ENCODE data around the gene SEMA3B.

SEMA3B gene

GRCh38 chr3:50232303-50232702 lies 36.6 kb upstream of the SEMA3B start:
- Mint-ChIP-seq H3K4me1 (ENCODE audit: low read depth) (peaks cover 21% of the 10 kb centered on the region), H3K36me3 (ENCODE audit: low read depth) (peaks cover 17% of the 10 kb centered on the region), H3K4me3 (no peak overlapping the region), H3K27me3 (no peaks in the 10 kb centered on the region), H3K9me3 (no peaks in the 10 kb centered on the region), H3K27ac (no peak overlapping the region)
- no peak for DNase-seq

- Mint-ChIP-seq H3K27ac (no peak overlapping the region), H3K9me3 (no peaks in the 10 kb centered on the region), H3K36me3 (ENCODE audit: low read depth) (peaks cover 22% of the 10 kb centered on the region), H3K4me3 (no peak overlapping the region), H3K27me3 (no peaks in the 10 kb centered on the region), H3K4me1 (ENCODE audit: low read depth) (peaks cover 18% of the 10 kb centered on the region)
- DNase-seq: no peak
Measured at GRCh38 chr3:50233176-50233575, 35.8 kb upstream of the SEMA3B start.

- H3K36me3 Mint-ChIP-seq (ENCODE audit: low read depth): peaks cover 45% of the 10 kb centered on the region
- H3K27ac Mint-ChIP-seq: peak within 1 kb of the TSS; percentile 98
- no peaks in the 10 kb centered on the region for H3K27me3 Mint-ChIP-seq
- H3K4me3 Mint-ChIP-seq: peak within 1 kb of the TSS; percentile 98
- H3K9me3 Mint-ChIP-seq: no peaks in the 10 kb centered on the region
- peaks cover 36% of the 10 kb centered on the region for H3K4me1 Mint-ChIP-seq (ENCODE audit: low read depth)
- DNase-seq: peak; percentile 99
Measured at GRCh38 chr3:50235716-50236483, 33.0 kb upstream of the SEMA3B start, which contains the start of gene GNAI2. GNAI2 (plus strand) TSS chr3:50236204; CDS start chr3:50236336, 132 bp downstream.

- H3K27ac Mint-ChIP-seq: peak overlapping the region; percentile 98
- H3K4me1 Mint-ChIP-seq (ENCODE audit: low read depth): peaks cover 43% of the 10 kb centered on the region
- no peaks in the 10 kb centered on the region for H3K9me3 Mint-ChIP-seq
- peaks cover 49% of the 10 kb centered on the region for H3K36me3 Mint-ChIP-seq (ENCODE audit: low read depth)
- peak; percentile 36 for DNase-seq
- peak overlapping the region; percentile 98 for H3K4me3 Mint-ChIP-seq
- H3K27me3 Mint-ChIP-seq: no peaks in the 10 kb centered on the region
Measured at GRCh38 chr3:50236484-50237132, 32.3 kb upstream of the SEMA3B start.

- Mint-ChIP-seq H3K27ac (peak overlapping the region; percentile 98), H3K4me3 (peak overlapping the region; percentile 98), H3K4me1 (ENCODE audit: low read depth) (peaks cover 49% of the 10 kb centered on the region), H3K36me3 (ENCODE audit: low read depth) (peaks cover 51% of the 10 kb centered on the region), H3K9me3 (no peaks in the 10 kb centered on the region), H3K27me3 (no peaks in the 10 kb centered on the region)
- DNase-seq: peak; percentile 57
Measured at GRCh38 chr3:50237133-50237651, 31.8 kb upstream of the SEMA3B start.

DNA sequence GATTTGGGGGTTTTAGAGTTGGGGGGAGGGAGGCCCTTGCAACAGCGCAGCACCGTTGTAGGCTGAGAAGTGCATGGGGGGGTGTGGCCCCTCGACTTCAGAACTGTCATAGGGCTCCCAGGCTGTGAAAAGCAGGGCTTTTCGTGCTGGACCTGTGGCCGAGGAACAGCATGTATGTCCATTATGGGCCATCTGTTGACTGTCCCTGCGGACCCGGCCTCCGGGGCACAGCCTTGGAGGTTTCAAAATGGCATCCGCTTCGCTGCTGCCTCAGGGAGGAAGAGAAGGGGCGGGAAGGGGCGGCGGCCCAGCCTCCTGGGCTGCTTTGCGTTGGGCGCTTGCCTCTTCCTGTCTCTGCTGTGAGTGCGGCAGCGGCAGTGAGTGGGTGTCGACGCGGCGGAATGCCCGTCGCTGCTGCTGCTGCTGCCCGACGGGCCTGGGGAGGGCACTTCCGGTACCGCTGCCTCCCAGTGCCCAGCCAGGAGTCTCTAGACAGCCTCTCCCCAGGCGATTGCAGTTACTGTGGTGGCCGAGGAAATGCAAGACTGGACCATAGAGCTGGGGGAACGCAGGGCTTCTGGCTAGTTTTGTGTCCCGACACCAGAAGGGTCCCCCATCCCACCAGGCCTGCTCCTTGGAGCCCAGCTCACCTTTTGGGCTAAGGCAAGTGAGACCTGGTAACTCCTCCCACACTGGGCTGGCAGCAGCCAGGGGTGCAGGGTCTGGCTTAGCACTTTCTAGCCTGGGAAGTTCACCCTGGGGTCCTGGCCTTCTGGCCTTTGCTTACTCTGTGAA lies 31.0 kb upstream of the SEMA3B start:
- H3K27ac Mint-ChIP-seq: peak overlapping the region; percentile 98
- peak; percentile 89 for DNase-seq
- H3K4me3 Mint-ChIP-seq: peak overlapping the region; percentile 98
- H3K4me1 Mint-ChIP-seq (ENCODE audit: low read depth): peaks cover 57% of the 10 kb centered on the region
- no peaks in the 10 kb centered on the region for H3K27me3 Mint-ChIP-seq
- H3K36me3 Mint-ChIP-seq (ENCODE audit: low read depth): peaks cover 55% of the 10 kb centered on the region
- H3K9me3 Mint-ChIP-seq: no peaks in the 10 kb centered on the region

DNA sequence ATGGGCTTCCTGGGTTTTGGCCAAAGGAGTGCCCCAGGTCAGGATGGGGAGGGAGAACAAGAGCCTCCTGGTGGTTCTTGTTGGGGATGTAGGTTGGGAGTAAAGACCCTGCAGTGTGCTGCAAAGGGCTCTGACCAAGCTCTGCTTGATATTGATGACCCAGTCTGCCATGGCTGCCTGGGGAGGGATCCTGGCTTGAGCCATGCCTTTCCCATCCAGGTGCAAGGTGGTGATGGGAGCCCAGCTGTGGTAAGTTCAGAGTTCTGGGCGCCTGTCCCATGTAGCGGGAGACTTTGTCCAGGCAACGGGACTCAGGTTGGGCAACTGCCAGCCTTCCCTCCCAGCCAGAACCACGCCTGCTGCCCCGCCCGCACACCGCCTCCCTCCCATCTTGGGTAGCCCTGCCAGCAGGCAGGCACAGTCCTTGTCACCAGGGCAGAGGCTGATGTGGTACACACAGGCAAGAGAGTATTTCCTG lies 30.4 kb upstream of the SEMA3B start:
- Mint-ChIP-seq H3K27ac (peak overlapping the region; percentile 98), H3K9me3 (no peaks in the 10 kb centered on the region), H3K27me3 (no peaks in the 10 kb centered on the region), H3K36me3 (ENCODE audit: low read depth) (peaks cover 56% of the 10 kb centered on the region), H3K4me3 (peak overlapping the region; percentile 98), H3K4me1 (ENCODE audit: low read depth) (peaks cover 61% of the 10 kb centered on the region)
- DNase-seq: peak; percentile 42

DNA sequence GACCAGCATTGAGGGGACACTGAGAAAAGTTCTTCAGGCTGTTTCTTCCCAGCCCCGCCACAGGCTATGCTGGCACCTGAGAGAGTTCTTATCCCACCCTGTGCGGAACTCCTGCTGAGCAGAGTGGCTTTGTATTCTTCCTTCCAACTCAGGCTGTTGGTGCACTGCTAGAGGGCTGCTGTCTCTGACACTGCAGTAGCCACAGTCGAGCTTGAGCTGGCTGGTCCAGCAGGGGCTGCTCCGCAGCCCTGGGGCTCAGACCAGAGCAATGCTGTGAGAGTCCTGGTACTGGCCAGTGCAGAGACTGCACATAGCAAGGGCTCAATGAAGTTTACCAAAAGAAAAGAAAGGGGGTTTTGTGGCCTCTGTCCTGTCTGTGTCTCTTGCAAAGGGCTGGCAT lies 29.3 kb upstream of the SEMA3B start:
- Mint-ChIP-seq H3K36me3 (ENCODE audit: low read depth) (peaks cover 65% of the 10 kb centered on the region), H3K4me3 (peak overlapping the region; percentile 98), H3K9me3 (no peaks in the 10 kb centered on the region), H3K27me3 (no peaks in the 10 kb centered on the region), H3K27ac (peak overlapping the region; percentile 98), H3K4me1 (ENCODE audit: low read depth) (peaks cover 68% of the 10 kb centered on the region)
- DNase-seq: no peak

DNA sequence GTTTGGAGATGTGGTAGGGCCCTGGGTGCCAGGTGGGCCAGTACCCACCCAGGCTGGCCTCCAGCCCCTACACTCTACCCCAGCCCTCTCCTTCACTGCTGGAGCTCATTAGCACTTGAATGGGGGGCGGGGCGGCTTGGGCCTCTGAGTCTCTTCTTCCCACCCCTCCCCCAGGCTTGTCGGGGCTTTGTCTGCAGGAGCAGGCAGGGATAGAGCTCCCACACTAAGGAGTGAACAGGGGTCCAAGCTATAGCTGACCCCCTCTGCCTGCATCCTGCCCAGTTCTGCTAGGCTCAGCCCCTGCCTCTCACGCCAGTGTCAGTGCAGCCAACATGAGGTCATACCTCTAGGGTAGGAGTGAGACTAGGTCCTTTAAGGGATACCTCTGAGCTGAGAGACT lies 27.8 kb upstream of the SEMA3B start:
- Mint-ChIP-seq H3K27ac (peak overlapping the region; percentile 98), H3K27me3 (no peaks in the 10 kb centered on the region), H3K36me3 (ENCODE audit: low read depth) (peaks cover 68% of the 10 kb centered on the region), H3K4me3 (peak overlapping the region; percentile 55), H3K9me3 (no peaks in the 10 kb centered on the region), H3K4me1 (ENCODE audit: low read depth) (peaks cover 73% of the 10 kb centered on the region)
- no peak for DNase-seq

DNA sequence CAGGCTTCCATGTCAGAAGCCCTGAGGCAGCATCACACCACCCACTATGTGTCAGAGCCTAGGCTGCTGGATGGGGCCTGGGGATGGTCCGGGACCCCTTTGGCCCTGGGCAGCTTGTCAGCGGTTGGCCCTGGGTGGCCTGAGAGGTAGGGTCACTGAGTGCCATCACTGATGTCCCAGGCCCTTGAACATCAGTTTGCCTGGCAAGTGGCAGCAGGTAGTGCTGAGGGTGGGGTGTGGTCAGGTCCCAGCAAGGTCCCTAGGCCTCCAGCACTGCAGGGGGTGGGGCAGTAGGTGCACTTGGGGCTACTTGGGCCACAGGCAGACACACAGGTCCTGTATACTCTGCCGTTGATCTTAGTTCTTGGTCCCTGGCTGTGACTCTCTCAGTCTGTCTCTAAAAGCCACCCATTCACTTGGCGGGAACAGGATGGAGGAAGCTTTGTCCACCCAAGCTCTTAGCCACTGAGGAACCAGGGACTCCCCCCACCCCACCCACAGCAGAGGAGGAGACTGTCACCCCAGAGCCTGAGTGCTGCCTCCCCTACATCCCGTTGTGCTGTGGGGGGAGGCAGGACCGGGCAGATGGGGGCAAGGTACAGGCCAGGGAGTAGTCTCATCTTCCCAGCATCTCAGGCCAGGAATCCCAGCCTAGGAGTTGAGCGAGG lies 27.1 kb upstream of the SEMA3B start:
- Mint-ChIP-seq H3K36me3 (ENCODE audit: low read depth) (peaks cover 63% of the 10 kb centered on the region), H3K4me3 (peak overlapping the region; percentile 55), H3K27ac (peak overlapping the region; percentile 98), H3K9me3 (no peaks in the 10 kb centered on the region), H3K27me3 (no peaks in the 10 kb centered on the region), H3K4me1 (ENCODE audit: low read depth) (peaks cover 80% of the 10 kb centered on the region)
- DNase-seq: no peak

DNA sequence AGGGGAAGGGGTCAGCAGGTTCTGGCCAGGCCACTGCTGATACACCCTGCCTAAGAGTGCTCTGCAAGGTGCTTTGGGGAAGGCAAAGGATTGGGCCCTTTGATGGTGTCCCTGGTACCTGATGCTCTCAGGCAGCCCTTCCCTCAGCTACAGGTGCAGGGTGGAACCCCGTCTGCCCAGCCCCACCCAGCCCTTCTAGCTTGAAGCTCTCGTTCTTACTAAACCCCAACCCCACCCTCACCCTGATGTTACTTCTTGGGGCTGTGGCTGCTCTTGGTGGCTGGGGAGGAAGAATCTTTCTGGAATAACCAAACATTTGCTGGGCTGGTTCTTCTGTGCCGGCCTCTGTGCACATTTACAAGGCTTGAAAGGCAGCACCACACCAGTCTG lies 26.6 kb upstream of the SEMA3B start:
- no peaks in the 10 kb centered on the region for H3K9me3 Mint-ChIP-seq
- H3K36me3 Mint-ChIP-seq (ENCODE audit: low read depth): peaks cover 62% of the 10 kb centered on the region

DNA sequence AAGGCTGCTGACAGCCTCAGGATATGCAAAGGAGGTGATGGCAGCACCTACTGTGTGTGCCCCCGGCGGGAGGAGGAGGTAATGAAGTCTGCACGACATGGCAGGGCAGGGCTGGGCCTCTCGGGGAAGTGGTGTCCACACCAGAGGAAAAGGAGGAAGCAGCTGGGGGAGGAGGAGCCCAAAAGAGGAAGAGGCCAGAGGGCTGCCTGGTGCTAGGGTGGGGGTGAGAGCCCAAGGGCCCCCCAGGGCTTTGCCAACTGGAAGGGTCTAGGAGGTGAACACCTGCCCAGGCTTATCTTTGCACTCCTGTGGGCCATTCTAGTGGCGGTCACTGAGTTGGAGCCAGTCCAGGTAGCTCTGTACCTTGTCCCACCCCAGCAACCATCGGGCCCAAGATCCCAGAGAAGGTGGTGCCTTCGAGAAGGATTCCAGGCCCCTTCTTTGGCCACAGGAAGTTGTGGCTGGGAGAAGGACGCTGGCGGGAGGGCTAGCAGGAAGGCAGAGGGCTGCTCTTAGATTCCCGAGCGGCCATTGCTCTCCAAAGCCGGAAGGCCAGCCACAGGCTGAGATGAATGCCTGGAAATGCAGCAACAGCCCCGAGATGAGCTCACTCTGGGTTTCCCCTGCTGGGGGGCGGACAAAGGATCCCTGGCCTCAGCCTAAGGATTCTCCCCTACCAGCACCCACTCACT lies 25.9 kb upstream of the SEMA3B start:
- Mint-ChIP-seq H3K36me3 (ENCODE audit: low read depth) (peaks cover 58% of the 10 kb centered on the region), H3K4me1 (ENCODE audit: low read depth) (peaks cover 86% of the 10 kb centered on the region)
- DNase-seq: peak; percentile 64

More for the DNA sequence above, 26.6 kb upstream of the SEMA3B start:
- Mint-ChIP-seq H3K4me3 (peak overlapping the region; percentile 59), H3K27ac (peak overlapping the region; percentile 98), H3K4me1 (ENCODE audit: low read depth) (peaks cover 85% of the 10 kb centered on the region), H3K27me3 (no peaks in the 10 kb centered on the region)
- no peak for DNase-seq

GRCh38 chr3:50243543-50243895 lies 25.4 kb upstream of the SEMA3B start:
- no peaks in the 10 kb centered on the region for H3K27me3 Mint-ChIP-seq
- peaks cover 87% of the 10 kb centered on the region for H3K4me1 Mint-ChIP-seq (ENCODE audit: low read depth)
- no peaks in the 10 kb centered on the region for H3K9me3 Mint-ChIP-seq
- peak overlapping the region; percentile 98 for H3K27ac Mint-ChIP-seq
- DNase-seq: no peak
- peaks cover 55% of the 10 kb centered on the region for H3K36me3 Mint-ChIP-seq (ENCODE audit: low read depth)
- H3K4me3 Mint-ChIP-seq: peak overlapping the region; percentile 8

More for the DNA sequence above, 25.9 kb upstream of the SEMA3B start:
- H3K27ac Mint-ChIP-seq: peak overlapping the region; percentile 98
- H3K4me3 Mint-ChIP-seq: peak overlapping the region; percentile 59
- no peaks in the 10 kb centered on the region for H3K9me3 Mint-ChIP-seq
- H3K27me3 Mint-ChIP-seq: no peaks in the 10 kb centered on the region
